Hepatocyte (in vitro differentiated cells): ENCODE results near the gene CCDC13. TPM values are rescaled to one million over a fixed set of nuclear protein-coding genes. Genes with fewer than 3 reads are reported as not detected.

ENCODE experiments used
- DNase-seq: peaks from one replicate; pipeline ENCODE4 v3.0.0-alpha.2; 2016; ENCODE audit warnings: low spot score
- H2AFZ ChIP-seq: fragments of 200-600 bp; sonication (generic); 2 replicates; pipeline ENCODE4 v1.6.0; 2016; ENCODE audit warnings: antibody characterized with exemption, mild to moderate bottlenecking
- H3K27ac ChIP-seq: fragments of 200-600 bp; sonication (generic); 2 replicates; pipeline ENCODE4 v1.5.1; 2016; ENCODE audit warnings: mild to moderate bottlenecking
- H3K27me3 ChIP-seq: fragments of 200-600 bp; sonication (generic); 2 replicates; pipeline ENCODE4 v1.6.1; 2016
- H3K36me3 ChIP-seq: fragments of 200-600 bp; sonication (generic); replicated peaks from 2 replicates; pipeline ENCODE4 v1.5.1; 2016; ENCODE audit warnings: low read depth; ENCODE audit not compliant: insufficient read depth
- H3K4me1 ChIP-seq: fragments of 200-600 bp; sonication (generic); 2 replicates; pipeline ENCODE4 v1.5.1; 2016; ENCODE audit warnings: mild to moderate bottlenecking, moderate library complexity; ENCODE audit not compliant: insufficient read depth
- H3K4me2 ChIP-seq: fragments of 200-600 bp; sonication (generic); 2 replicates; pipeline ENCODE4 v1.6.0; 2016
- H3K4me3 ChIP-seq: fragments of 200-600 bp; sonication (generic); 2 replicates; pipeline ENCODE4 v1.5.1; 2016; ENCODE audit warnings: mild to moderate bottlenecking
- H3K79me2 ChIP-seq: fragments of 200-600 bp; sonication (generic); 2 replicates; pipeline ENCODE4 v1.6.0; 2017; ENCODE audit warnings: mild to moderate bottlenecking
- H3K9me2 ChIP-seq: fragments of 200-600 bp; sonication (generic); replicated peaks from 2 replicates; pipeline ENCODE4 v1.6.0; 2017; ENCODE audit warnings: mild to moderate bottlenecking; ENCODE audit not compliant: insufficient read depth
- H3K9me3 ChIP-seq: fragments of 200-600 bp; sonication (generic); 2 replicates; pipeline ENCODE4 v1.5.1; 2016; ENCODE audit warnings: low read depth, mild to moderate bottlenecking
- H4K20me1 ChIP-seq: fragments of 200-600 bp; sonication (generic); 2 replicates; pipeline ENCODE4 v1.6.0; 2016; ENCODE audit warnings: mild to moderate bottlenecking; ENCODE audit not compliant: insufficient read depth, poor library complexity, severe bottlenecking
- CTCF ChIP-seq: fragments of 200-600 bp; sonication (generic); IDR thresholded peaks from 2 replicates; pipeline ENCODE4 v1.5.1; 2016; ENCODE audit warnings: antibody characterized with exemption, mild to moderate bottlenecking; ENCODE audit not compliant: poor library complexity
- EZH2 ChIP-seq: fragments of 200-600 bp; sonication (generic); IDR thresholded peaks from 2 replicates; pipeline ENCODE4 v1.6.1; 2016; ENCODE audit warnings: antibody characterized with exemption, mild to moderate bottlenecking, borderline replicate concordance
- EZH2phosphoT487 ChIP-seq: fragments of 200-600 bp; sonication (generic); IDR thresholded peaks from one replicate; pipeline ENCODE4 v1.6.1; 2018; ENCODE audit warnings: antibody characterized with exemption, mild to moderate bottlenecking, low read depth, moderate library complexity; ENCODE audit not compliant: unreplicated experiment, severe bottlenecking
- WGBS: methylation state at CpG from one replicate; pipeline ENCODE4 v1.1.6; 2016; ENCODE audit warnings: low lambda C conversion rate; ENCODE audit errors: missing lambda C conversion rate; 5-methylcytosine and 5-hydroxymethylcytosine counted together
- polyA plus RNA-seq: library from polyadenylated mRNA; unstranded; fragments of >200 nt; fragmentation: Nextera tagmentation; extraction: Ambion mirVana; gene quantifications from 2 replicates; pipeline ENCODE4 v1.2.1, GENCODE V29; 2016
- total RNA-seq: library from RNA; depleted of rRNA; stranded (reverse); fragments of >200 nt; gene quantifications from 2 replicates; pipeline ENCODE4 v1.2.3, GENCODE V29; 2014

The CCDC13 gene
- total and polyA plus RNA-seq, 2 experiments from 2014 or later, result 0.63 TPM; not detected in 1

DNA sequence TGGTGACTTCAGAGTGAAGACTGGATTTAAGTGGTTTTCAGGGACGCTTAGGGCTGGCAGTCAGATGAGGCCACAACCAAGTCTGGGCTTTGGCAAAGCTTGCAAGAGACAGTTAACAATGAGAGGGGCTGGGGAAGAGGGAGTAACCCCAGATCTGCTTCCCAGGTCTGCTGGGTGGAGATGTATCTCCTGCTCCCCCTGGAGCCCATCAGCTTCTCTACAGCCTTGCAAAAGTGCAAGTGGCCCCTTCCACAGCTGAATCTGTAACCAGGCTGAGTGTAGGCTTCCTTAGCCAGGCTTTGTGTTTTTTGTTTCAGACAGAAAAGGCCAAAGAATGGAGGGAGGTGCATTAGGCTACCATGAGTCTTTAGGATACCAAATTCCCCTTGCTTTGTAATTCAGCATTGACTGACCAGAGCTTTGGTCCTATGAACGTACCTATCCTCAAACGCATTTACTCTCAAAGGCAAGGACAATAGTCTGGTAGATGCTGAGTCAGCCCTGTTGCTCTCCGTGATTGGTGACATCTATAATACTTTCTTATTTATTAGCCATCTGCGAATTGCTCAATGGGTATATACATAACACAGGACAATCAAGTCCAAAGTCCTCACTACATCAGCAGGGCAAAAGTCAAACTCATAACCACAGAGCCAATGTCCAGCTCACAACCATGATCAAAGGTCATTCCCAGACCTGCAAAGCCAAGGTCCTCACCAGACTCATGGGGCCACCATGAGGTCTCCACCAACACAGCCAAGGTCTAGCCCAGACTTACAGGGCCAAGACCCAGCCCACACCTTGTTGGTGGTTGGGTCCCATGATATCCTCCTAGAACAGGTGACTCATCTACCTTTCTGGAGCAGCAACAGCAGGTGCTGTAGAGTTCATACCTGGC lies 17.1 kb downstream of the CCDC13 start:
- Histone ChIP-seq H3K79me2 (no peaks in the 10 kb centered on the region), H3K27ac (peak overlapping the region; percentile 71), H3K9me3 (no peaks in the 10 kb centered on the region), H3K4me2 (no peak overlapping the region), H2AFZ (no peak overlapping the region), H4K20me1 (no peaks in the 10 kb centered on the region), H3K36me3 (no peaks in the 10 kb centered on the region), H3K4me3 (no peak overlapping the region), H3K4me1 (no peaks in the 10 kb centered on the region), H3K9me2 (no peaks in the 10 kb centered on the region), H3K27me3 (no peaks in the 10 kb centered on the region)
- peak; percentile 67 for DNase-seq
- WGBS, result 73% methylated on average over 5 of the region's 5 CpGs
- TF ChIP-seq EZH2phosphoT487 (no peak), EZH2 (no peak), CTCF (peak; percentile 46)

- H4K20me1 ChIP-seq, result no peaks in the 10 kb centered on the region
- no peaks in the 10 kb centered on the region for H3K27me3 ChIP-seq
- TF ChIP-seq EZH2, result no peak
- TF ChIP-seq CTCF, result no peak
- TF ChIP-seq EZH2phosphoT487, result no peak
- WGBS, result 98% methylated on average over 3 of the region's 3 CpGs
- H3K4me3 ChIP-seq, result no peak overlapping the region
- no peak overlapping the region for H3K4me2 ChIP-seq
- H3K9me3 ChIP-seq, result no peaks in the 10 kb centered on the region
- H2AFZ ChIP-seq, result no peak overlapping the region
- H3K4me1 ChIP-seq, result peaks cover 4% of the 10 kb centered on the region
- no peaks in the 10 kb centered on the region for H3K36me3 ChIP-seq
- no peak for DNase-seq
- no peaks in the 10 kb centered on the region for H3K9me2 ChIP-seq
- H3K27ac ChIP-seq, result no peak overlapping the region
- no peaks in the 10 kb centered on the region for H3K79me2 ChIP-seq
Observed at GRCh38 chr3:42753757-42754156, 19.3 kb downstream of the CCDC13 start.

GRCh38 chr3:42752961-42753360 lies 20.1 kb downstream of the CCDC13 start:
- Histone ChIP-seq H3K79me2 (no peaks in the 10 kb centered on the region), H4K20me1 (no peaks in the 10 kb centered on the region), H2AFZ (no peak overlapping the region), H3K4me2 (no peak overlapping the region), H3K36me3 (no peaks in the 10 kb centered on the region), H3K27me3 (no peaks in the 10 kb centered on the region), H3K9me3 (no peaks in the 10 kb centered on the region), H3K4me3 (no peak overlapping the region), H3K4me1 (peaks cover 4% of the 10 kb centered on the region), H3K9me2 (no peaks in the 10 kb centered on the region), H3K27ac (no peak overlapping the region)
- no peak for DNase-seq
- TF ChIP-seq EZH2 (no peak), EZH2phosphoT487 (no peak), CTCF (no peak)
- 72% methylated on average over 4 of the region's 4 CpGs for WGBS
